Stimulated activated naive CD4-positive, alpha-beta T cell (primary cell): Measurements from ENCODE around the gene FSTL4.
"Not testable (repeated sequence)": the region's sequence is repeated elsewhere in the genome, so short reads cannot be mapped to it uniquely, and the experiment has no call there.

Experiments used
- DNase-seq, 6 experiments: peaks; one replicate each; lab custom pipeline; 2025; lab: John Stamatoyannopoulos, UW

Gene FSTL4

DNA sequence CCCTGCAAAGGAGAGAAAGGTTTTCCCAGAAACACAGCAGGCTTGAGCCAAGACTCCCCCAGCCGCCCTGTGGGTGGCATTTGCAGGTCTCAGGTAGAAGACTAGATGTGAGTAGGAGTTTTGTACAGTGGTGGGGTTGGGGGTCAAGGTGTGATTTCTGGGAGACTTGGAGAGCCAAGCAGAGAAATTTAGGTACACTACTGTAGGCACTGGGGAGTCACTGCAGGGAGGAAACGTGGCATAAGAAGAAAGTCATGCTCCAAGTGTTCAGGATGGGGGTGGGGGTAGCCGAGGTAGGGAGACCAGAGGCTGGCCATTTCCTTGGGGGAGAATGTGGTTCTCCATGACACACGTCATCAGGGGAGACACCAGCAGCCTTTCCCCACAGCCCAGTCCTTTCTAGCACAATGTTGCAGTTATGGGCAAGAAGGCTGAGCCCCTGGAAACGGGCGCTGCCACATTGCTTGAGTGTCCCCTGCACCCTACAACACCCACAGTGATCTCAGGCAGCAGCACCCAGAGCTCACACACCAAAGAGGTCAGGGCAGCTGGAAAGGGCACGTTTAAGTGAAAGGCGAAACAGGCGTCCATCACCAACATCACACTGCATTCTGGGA lies 210.5 kb downstream of the FSTL4 start:
- DNase-seq: no peak

DNA sequence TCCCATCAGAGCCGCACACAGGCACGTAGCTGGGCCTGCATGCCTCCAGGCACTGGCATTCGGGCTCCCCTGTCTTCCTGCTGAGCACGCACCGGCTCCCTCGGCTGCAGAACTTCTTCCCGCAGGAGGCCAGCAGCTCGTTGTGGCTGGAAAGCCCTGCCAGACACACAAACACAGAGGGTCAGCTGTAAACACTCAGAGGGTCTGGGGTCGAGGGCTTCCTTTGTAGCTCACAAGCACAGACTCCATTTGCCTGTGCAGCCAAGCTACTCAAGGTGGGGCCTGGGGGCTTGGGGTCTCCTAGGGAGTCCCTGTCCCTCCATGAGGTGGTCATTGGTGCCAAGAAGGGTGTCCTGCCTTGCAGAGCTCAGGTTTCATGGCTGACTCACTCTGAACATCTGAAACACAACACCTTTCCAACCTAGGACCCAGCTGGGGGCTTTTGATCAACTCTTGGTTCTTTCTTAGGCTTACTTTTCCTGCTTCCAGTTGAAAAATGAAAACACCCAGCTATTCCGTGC lies 211.4 kb downstream of the FSTL4 start:
- no peak for DNase-seq

DNA sequence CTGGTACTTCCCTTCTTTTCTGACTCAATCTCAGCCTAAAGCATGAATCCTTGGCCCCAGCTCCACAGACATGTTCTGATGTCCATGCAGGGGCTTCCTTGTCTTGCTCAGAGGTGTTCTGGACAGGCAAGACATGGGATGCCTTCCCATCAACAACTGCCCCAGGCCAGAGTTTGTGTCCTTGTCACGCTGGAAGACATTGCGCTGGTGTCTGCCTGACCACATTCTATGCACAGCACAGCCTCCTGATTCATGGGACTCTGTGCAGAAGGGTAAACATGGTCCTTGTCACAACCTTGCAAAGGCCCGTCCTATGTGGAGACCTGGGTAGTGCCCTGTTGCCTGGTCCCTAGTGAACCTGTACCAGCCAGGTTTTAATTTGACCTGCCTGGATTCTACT lies 212.2 kb downstream of the FSTL4 start:
- DNase-seq: no peak

DNA sequence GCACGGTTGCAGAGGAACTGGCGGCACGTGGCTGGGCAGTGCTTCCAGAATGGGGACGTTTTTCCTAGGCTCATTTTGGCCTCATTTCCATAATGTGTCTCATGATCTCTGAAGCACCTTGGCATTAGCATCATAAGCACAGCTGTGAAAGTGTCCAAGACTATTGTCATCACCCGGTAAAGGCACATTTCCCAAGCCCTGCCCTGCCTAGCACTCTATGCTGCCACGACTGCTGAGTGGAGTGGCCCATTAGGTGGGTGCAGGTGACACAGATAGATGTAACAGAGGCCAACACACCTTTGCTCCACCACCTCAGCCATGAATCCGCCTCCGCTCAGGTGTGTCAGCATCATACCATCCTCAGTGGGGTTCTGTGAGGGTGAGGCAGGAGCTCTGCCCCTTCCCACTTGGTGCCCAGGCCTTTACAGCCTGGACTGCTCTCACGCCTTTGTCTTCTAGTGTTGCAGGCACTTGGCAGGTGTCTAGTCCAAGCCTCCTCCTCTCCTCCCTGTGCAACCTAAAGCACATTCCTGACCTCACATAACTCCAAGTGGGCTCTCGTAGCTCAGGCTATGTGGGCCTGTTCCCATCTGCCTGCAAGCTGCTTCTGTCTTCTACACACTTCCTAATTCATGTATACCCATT lies 213.0 kb downstream of the FSTL4 start:
- no peak for DNase-seq

DNA sequence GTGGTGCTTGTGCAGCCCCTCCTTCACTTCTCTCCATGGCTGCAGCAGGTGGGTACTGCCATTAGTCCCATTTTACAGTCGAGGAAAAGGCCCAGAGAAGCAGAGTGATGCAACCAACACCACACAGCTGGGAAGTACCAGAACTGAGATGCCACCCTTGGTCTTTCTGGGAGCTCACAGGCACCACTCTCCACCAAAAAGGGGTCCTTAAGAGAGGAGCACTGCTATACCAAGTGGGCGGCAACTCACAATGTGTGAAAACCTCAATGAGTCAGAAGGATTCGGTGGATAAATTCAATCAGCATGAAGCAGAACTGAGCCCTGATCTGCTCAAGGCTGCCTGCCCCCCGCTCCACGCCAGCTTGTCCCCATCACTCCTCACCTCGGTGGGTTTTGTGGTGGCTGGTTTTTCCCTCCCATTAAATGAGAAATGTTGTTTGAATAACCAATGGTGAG lies 213.7 kb downstream of the FSTL4 start:
- no peak for DNase-seq

DNA sequence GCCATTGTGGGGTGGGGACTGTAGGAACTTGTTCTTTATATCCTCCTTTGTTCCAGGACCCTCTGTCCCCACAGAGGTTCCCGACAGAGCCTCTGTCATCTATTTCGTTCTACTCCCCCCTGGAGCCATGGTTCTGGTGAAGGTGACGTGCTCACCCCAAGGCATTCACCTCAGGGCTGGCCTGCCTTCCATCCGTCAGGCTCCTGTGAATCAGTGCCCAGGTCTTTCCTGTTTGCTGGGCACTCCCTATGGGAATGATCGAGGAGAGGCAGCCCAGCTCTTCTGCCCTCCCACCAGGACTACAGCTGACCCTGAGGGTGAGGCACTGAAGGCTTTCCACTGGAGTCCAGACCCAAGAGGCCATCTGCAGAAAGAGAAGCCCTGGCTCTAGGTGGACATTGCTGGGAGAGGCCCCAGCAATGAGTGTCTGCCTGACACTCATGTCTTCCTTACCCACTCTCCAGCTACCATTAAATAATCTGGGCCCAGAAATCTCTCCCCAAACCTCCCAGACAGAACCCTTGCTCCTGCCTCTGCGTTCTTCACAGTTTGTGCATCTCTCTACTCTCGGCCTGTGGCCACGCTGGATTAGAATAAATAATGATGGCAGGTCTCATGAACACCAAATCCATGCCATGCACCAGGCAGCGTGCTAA lies 214.2 kb downstream of the FSTL4 start:
- DNase-seq: no peak

DNA sequence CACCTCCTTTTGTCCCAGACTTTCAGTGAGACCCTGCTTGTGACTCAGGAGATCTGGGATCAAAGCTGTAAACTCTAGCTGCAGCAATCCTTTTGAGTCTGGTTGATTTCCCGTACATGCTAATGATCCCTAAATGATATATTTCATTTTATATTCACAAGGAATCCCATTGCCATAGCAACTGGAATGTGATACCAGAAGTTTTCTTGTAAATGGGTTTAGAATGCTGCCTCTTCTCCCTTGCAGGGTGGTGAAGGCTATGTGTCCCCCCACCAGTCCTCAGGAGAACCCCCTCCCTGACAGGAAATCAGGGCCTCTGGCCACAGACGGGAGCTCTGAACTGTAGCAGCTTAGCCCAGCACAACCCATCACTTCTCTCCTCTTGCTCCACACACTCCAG lies 215.0 kb downstream of the FSTL4 start:
- DNase-seq: no peak

DNA sequence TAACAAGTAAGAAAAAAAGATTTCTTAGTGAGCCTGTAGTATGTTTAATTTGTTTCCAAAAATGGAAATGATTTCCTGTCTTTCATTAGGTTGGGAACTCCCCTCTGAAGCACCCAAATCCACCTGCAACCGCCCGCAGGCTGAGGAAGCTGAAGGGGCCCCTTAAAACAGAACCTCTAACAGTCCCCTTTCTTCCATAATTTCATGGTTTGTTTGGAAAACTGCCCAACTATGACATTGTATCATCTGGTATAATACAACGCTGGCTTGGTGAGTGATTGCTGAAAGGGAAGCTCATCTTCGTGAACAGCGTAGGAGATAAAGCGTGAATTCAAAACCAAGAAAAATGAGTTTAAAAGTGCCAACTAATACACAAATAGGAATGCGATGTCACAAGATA lies 215.5 kb downstream of the FSTL4 start:
- no peak for DNase-seq

DNA sequence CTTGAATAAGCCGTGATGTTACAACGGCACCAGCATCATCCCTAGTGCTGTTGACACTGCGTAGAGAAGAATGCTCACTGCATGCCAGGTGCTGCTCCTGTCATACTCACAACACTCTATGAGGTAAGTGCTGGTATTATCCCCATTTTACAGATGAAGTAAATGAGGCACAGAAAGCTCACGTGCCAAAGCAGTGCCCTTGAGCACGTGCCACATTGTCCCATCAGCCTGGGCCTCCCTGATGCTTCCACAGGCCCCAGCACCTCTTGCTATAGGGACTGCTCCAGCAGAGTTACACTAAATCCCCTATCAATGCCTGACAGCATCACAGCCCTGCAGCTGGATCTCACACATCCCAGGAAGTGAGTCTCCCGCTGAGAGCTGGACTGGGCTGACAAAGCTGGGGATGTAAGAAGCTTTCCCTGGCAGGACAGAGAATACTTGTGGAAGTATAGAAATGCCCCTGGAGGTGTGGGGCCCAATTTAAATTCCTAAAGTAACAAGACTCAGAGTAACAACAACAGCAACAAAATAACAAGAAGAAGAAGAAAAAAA lies 216.1 kb downstream of the FSTL4 start:
- no peak for DNase-seq

DNA sequence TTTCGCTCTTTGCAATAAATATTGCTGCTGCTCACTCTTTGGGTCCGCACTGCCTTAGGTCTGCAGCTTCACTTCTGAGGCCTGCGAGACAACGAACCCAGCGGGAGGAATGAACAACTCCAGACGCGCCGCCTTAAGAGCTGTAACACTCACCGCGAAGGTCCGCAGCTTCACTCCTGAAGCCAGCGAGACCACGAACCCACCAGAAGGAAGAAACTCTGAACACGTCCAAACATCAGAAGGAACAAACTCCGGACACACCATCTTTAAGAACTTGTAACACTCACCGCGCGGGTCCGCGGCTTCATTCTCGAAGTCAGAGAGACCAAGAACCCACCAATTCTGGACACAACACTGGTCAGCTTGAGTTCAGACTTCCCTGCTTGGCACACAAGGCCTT lies 217.1 kb downstream of the FSTL4 start:
- not testable (repeated sequence) for DNase-seq

DNA sequence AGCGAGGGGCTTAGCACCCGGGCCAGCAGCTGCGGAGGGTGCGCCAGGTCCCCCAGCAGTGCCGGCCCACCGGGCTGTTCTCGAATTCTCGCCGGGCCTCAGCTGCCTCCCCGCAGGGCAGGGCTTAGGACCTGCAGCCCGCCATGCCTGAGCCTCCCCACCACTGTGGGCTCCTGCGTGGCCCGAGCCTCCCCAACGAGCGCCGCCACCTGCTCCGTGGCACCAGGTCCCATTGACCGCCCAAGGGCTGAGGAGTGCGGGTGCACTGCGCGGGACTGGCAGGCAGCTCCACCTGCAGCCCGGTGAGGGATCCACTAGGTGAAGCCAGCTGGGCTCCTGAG lies 217.9 kb downstream of the FSTL4 start:
- not testable (repeated sequence) for DNase-seq

DNA sequence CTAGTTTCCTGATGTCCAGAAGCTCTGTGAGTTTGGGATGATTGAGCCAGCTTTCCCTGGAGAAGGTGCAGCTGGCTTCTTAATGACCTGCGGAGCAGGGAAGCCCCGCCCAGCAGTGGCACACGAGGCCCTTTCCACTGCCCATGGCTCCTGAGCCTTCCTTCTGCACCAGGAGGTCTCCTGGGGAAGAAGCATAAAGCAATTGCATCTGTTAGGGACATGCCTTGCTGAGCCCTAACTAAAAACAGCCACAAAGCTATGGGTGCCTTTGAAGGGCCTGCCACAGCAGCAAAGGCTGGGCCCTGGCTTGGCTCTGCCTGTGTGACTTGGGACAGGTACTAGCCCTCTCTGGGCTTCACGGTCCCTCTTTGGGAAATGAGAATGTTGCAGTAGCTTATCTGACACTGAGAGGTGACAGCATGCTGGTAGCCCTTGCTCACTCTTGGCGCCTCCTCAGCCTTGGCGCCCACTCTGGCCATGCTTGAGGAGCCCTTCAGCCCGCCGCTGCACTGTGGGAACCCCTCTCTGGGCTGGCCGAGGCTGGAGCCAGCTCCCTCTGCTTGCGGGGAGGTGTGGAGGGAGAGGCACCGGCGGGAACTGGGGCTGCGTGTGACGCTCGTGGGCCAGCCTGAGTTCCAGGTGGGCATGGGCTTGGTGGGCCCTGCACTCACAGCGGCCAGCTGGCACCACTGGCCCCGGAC lies 218.4 kb downstream of the FSTL4 start:
- no peak for DNase-seq

DNA sequence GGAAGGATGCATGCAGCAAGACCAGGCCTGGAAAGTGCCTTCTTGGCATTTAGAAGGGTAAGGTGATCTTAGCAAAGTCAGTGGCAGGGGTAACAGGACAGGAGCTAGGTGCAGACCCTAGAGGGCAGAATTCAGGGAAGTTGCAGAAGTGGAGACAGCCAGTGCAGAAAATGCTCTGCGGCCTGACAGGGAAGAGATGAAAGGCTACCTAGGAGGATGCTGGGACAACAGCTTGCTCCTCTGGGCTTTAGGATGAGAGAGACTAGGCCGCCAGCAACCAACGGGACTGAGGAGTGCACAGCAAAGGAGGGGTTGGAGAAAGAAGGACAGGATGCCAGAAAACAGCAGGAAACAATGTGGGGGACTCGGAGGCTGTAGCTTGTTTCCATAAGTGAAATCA lies 219.9 kb downstream of the FSTL4 start:
- no peak for DNase-seq

DNA sequence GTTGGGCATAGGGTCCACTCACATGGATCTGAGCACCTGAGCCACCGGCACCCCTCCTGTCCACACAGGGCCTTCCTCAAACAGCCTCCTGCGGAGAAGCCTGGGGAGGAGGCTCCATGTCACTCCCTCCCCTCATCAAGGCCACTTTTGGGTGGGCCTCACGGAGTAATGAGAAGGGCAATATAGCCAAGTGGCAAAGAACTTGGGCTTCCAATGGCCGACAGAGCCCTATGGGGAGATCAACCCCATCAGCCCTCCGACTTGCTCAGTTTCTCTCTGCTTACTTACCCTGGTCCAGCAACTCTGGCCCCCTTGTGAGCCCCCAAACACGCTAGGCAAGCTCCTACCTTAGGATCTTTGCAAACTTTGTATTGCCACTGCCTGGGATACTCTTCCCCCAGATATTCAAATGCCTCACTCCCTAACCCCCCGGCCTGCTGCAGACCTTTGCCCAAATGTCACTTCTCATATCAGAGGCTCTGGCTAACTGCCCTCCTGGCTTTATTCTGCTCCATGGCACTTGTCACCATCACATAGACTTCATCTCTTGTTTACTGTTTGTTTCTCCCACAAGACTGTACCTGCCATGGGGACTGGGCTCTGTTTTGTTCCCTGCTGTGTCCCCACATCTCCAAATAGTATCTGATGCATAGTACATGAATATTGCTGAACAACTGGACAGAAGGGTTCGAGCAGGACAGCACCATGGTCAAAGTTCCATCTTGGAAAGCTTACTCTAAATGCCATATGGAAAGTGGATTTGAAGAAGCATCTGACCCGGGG lies 220.8 kb downstream of the FSTL4 start:
- no peak for DNase-seq

DNA sequence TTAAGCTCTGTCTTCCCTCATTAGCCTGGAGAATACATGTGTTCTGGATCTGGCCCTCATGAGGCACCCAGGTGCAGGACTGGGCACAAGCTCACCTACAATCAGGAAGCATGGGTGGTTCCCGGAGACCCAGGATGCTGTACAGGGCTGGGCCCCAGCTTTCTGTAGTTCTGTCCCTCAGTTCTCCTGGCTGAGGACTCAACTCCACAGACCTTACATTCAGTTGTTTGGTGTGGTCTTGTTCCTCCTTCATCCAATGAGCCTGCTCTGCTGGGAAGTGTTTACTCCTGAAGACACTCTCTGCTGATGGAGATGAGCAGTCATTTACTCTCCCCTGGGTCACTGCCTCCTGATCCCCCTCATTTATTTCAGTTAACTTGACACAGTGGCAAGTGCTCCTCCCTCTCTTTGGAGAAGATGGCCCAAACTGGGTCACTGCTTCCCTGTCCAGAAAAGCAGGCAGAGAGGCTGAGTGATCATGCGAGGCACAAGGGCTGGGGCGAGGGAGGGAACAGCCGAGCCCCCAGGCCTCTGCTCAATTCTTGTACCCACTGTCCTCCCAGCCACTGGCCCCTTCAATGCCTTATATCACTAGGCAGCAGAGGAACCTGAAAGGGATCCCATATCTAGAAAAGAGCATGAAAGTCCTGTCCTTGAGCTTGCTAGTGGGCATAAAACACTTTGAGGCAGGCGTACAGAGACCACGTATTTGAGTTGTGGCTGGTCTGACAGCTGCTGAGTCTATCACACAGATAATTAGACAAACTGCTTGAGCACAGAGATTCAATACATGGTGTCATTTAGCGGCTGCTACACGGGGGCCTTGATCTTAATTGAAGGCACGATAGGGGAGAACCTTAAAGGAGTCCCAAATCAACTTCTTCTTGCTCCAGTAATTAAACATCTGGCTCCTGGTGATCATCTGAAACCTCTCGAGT lies 221.7 kb downstream of the FSTL4 start:
- no peak for DNase-seq

DNA sequence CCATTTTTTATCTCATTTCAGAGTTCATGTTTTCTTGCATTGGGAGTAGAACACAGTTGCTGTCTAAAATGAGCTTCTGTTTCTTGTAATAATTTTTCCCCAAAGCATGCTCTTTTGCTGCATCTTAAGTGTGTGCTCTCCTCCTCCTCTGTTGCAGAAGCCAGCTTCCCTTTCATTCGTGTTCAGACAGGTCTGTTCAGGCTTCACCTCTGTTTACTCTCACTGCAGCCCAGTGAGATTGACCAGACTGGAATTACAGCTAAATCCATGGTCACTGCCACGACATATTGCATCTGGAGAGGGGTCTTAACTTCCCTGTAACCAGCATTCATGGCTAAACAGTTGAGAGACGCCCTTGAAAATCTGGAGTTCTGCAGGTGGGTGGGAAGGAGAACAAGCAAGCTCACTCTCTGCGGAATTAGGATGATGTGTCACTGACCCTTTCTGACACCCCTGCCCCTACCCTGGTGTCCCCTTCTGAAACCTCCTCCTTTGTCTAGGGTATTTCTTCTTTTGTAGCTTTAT lies 223.2 kb downstream of the FSTL4 start:
- DNase-seq: no peak

DNA sequence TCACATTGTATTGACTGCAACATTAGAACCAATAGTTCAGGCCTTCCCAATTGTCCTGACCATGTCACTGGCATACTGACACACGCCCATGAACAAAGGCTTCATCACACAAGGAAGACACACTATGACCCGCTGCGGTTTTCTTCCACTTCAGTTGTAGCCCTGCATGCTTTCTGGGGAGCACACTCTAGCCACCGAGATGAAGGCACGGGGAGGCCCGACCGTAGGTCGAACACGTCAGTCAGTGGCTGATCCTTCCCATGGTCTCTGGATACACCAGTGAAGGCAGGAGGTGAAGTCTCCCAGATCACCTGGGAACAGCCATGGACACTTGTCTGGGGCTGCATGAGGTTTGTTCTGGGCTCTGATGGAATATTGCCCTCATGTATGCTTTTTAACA lies 224.7 kb downstream of the FSTL4 start:
- no peak for DNase-seq

DNA sequence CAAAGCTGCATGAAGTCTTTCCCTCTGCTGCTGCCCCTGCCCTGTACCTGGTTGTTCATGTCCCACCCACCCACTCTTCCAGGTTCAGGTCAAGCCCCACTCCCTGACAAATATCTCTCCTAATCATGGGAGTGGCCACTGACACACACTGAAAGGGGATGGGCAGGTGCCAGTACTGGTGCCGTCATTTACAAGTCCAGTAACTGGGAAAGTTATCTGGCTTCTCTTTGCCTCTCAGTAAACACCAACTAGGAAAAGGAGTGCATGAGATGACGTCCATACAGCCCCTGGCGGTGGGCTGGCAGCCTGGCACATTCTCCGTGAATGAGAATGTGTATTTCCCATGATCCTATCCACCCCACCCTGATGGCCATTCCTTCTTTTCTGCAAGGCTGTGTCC lies 225.2 kb downstream of the FSTL4 start:
- no peak for DNase-seq

DNA sequence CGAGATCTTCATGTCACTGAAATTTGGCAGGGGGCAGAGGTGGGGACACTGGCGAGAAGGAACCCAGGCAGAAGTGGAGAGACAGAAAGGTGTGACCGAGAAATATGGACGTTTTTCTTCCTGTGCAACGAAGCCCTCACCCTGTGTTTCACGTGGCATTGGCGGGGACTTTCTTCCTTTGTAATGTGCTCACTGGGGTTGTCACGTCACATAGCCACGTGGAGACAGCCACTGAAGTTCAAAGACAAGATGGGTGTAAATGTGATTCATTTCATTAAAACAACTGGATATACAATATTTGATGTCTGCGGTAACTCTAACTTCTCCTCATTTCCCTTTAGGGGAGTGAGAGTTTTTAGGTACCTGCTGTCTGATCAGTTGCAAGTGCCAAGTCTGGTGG lies 225.7 kb downstream of the FSTL4 start:
- no peak for DNase-seq

DNA sequence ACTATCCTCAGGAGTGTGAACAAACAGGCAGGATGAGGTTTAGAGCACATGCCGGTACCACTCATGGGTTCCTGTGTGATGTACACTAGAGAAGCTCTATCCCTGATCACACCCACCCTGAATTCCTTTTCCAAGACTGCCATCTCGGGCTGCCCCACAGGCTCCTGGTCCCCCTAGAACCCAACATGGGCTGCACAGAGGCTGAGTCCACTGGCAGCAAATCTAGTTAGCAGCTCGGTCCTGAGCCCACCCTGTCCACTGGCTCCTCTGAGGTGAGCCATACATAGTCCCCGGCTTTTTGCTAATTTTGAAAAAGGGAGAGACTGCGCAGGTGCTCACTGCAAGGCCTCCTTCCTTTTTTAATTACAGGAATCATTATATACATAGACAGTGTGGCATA lies 227.0 kb downstream of the FSTL4 start:
- no peak for DNase-seq
